Epithelial cell of proximal tubule (primary cell): ENCODE measurements around the gene SYMPK. TPM values are rescaled to one million over a fixed set of nuclear protein-coding genes. Genes with fewer than 3 reads are reported as not detected.
A peak's percentile ranks its signal among the peaks of the same experiment; 100 is the strongest.

Experiments used
- DNase-seq: peaks from one replicate; pipeline ENCODE4 v3.0.0-alpha.2; 2011; ENCODE audit warnings: low read depth
- H3K4me3 ChIP-seq: 2 replicates; pipeline ENCODE4 v1.5.1; 2011; ENCODE audit warnings: low read depth, mild to moderate bottlenecking, low read length
- total RNA-seq: library from RNA; depleted of rRNA; stranded (reverse); fragments of >200 nt; gene quantifications from 2 replicates; pipeline ENCODE4 v1.2.3, GENCODE V29; 2015
- TF ChIP-seq, protein P1 (sequence below): conservative IDR thresholded peaks from 2 replicates; pipeline ENCODE4 v1.5.1; 2012; ENCODE audit warnings: low read depth, mild to moderate bottlenecking, low read length

The SYMPK gene
- total RNA-seq, 1 donor from 2014 or later: 22.9 TPM

DNA sequence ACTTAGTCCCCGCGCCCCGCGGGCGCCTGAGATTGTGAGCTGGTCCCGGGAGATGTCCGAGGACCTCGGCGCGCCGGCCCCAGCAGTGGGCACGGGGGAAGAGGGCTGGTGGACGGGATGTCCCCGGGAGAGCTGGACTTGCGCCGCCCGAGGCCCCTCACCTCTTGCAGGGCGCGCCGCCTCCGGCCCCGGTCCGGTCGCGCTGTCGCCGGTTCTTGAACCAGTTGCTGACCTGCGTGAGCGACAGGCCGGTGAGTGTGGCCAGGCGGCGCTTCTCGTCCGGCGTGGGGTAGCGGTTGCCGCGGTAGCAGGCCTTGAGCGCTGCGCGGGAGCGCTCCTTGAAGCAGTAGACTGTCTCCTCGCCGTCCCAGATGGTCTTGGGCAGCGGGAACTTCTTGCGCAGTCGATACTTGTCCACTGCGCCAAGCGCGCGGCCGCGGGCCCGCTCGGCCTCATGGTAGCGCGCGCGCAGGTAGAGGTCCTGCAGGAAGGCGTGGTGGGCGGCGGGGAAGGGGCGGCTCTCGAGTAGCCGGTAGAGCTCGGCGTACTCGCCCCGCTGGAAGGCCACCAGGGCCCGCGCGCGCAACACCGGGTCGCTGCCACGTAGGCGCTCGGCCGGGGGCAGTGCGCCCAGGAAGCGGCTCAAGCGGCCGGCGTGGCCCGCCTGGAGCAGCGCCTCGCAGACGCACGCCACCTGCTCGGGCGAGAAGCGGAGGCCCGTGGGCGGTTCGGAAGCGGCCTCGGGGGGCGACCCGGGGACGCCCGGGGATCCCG, 94.9 kb downstream of the SYMPK start:
- TF ChIP-seq, protein P1, sequence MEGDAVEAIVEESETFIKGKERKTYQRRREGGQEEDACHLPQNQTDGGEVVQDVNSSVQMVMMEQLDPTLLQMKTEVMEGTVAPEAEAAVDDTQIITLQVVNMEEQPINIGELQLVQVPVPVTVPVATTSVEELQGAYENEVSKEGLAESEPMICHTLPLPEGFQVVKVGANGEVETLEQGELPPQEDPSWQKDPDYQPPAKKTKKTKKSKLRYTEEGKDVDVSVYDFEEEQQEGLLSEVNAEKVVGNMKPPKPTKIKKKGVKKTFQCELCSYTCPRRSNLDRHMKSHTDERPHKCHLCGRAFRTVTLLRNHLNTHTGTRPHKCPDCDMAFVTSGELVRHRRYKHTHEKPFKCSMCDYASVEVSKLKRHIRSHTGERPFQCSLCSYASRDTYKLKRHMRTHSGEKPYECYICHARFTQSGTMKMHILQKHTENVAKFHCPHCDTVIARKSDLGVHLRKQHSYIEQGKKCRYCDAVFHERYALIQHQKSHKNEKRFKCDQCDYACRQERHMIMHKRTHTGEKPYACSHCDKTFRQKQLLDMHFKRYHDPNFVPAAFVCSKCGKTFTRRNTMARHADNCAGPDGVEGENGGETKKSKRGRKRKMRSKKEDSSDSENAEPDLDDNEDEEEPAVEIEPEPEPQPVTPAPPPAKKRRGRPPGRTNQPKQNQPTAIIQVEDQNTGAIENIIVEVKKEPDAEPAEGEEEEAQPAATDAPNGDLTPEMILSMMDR: no peak
- peak overlapping the region; percentile 89 for H3K4me3 ChIP-seq
- no peak for DNase-seq

DNA sequence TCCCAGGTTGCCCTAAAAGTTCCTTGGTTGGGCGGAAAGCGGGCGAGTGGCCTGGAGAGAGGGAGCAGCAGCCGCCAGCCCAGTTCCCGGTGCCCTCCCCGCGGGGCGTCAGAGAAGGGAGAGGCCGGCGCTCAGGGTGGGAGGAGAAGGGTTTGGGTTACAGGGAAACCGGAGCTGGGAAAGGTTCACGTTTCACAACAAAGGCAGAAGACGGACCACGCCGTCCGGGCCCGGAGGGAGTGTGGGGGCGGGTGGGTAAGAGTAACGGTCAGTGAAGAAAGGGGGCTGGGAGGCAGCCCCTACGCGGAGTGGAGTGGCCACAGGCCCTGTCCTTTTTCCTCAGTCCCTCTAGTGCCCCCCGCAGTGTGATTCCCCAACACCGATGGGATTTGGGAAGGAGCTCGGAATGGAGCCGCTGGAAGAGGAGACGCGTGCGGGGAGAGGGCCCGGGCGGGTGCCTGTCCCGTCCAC, 95.5 kb downstream of the SYMPK start:
- no peak for DNase-seq
- peak overlapping the region; percentile 89 for H3K4me3 ChIP-seq
- TF ChIP-seq, protein P1: peak; percentile 1

DNA sequence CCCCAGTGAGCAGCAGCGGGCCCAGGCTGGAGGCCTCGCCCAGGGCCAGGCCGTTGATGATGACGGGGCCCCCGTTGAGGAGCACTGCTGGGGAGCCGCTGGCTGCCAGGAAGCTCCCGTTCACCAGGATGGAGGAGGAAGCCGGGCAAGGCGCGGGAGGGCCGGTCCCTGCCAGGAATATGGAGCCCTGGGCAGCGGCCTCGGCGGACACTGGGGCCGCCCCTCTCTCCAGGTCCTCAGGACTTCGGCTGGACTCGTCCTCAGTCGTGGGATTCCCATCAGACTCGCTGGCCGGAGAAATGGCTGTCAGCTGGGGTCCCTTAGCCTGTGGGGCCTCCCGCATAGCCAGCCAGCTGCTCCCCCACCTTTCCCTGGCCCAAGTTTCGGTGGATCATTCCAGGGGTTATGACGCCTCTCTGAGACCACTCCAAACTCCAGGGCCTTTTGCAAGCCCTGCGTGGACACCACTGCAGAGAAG, 96.0 kb downstream of the SYMPK start:
- peak overlapping the region; percentile 89 for H3K4me3 ChIP-seq
- DNase-seq: no peak
- TF ChIP-seq, protein P1: no peak

DNA sequence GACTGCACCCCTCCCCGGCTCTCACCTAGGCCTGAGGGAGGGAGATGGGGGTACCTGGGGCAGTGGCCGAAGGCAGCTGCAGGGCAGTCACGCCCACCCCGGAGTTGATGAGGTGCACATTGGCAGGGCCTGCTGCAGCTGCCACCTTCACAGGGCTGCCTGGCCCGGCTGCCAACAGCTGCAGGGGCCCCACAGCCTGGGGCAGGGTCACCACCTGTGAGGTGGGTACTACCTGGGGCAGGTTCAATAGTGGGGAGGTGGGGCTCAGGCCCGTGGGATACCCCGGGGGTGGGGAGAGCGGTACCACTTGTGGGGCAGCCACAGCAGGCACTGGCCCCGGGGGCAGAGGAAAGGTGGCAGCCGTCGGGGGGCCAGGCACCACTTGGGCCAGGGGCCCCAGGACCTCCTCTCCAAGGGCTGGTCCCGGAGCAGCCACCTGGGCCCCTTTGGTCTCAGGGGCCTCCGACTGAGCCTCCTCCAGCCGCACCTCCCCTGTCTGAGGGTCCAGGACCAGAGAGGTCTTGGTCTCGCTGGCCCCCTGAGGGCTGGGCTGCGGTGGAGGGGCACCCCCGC, 96.6 kb downstream of the SYMPK start:
- TF ChIP-seq, protein P1: no peak
- peak overlapping the region; percentile 89 for H3K4me3 ChIP-seq
- no peak for DNase-seq

DNA sequence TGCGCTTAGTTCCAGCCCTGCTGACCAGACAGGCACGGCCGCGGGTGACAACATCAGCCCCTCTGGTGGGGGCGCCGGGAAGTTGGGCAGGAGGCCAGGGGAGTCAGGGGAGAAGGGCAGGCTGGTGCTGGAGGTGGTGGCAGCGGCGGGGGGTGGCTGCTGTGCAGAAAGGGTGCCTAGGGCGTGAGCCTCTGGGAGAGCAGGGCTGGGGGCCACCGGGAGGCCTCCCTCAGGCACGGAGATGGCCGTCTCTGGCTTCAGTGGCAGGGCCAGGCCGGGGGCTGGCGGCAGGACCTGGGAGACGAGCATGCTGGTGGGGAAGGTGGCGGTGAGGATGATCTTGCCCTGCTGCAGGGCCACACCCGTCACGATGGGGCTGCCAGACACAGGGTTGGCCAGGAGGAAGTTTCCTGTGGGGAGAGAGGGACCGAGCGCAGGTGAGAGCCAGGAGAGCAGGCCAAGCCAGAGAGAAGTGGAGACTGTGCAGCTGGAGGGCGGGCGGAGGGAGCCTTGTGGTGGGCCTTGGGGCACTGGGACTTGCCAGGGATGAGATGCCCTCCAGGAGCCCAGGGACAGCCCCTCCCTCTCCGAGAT, 97.1 kb downstream of the SYMPK start:
- H3K4me3 ChIP-seq: no peak overlapping the region
- TF ChIP-seq, protein P1: no peak
- DNase-seq: no peak

Other genes starting within 250 kb of the SYMPK start
- 17.7 and 33.6 TPM in 2 replicates for gene EML2, start 223.8 kb downstream of the SYMPK start, total RNA-seq
- 0.22 and 0.86 TPM in 2 replicates for gene GIPR, start 194.9 kb downstream of the SYMPK start, total RNA-seq
- gene SNRPD2, start 171.2 kb downstream of the SYMPK start, total RNA-seq: 331 and 431 TPM in 2 replicates
- gene QPCTL, start 170.5 kb downstream of the SYMPK start, total RNA-seq: 19.3 and 25.2 TPM in 2 replicates
- gene FBXO46, start 132.3 kb downstream of the SYMPK start, total RNA-seq: 6.6 and 11.5 TPM in 2 replicates
- not detected in 2 replicates for gene MEIOSIN, start 129.7 kb downstream of the SYMPK start, total RNA-seq
- 8.2 and 11.2 TPM in 2 replicates for gene SIX5, start 93.9 kb downstream of the SYMPK start, total RNA-seq
- gene DMPK, start 80.7 kb downstream of the SYMPK start, total RNA-seq: 10.9 and 21.0 TPM in 2 replicates
- 35.7 and 38.8 TPM in 2 replicates for gene DMWD, start 70.3 kb downstream of the SYMPK start, total RNA-seq
- gene RSPH6A, start 47.8 kb downstream of the SYMPK start, total RNA-seq: 0.07 TPM in 1 of 2 replicates, not detected in the other
- gene FOXA3, start 1.2 kb upstream of the SYMPK start, total RNA-seq: 1.1 and 2.8 TPM in 2 replicates
- 26.8 and 31.2 TPM in 2 replicates for gene IRF2BP1, start 23.0 kb upstream of the SYMPK start, total RNA-seq
- 1.3 and 2.0 TPM in 2 replicates for gene MYPOP, start 39.5 kb upstream of the SYMPK start, total RNA-seq
- gene NANOS2, start 51.6 kb upstream of the SYMPK start, total RNA-seq: not detected in 2 replicates
- not detected in 2 replicates for gene NOVA2, start 110.7 kb upstream of the SYMPK start, total RNA-seq
- gene CCDC61, start 132.3 kb upstream of the SYMPK start, total RNA-seq: 10.1 and 10.8 TPM in 2 replicates
- gene PGLYRP1, start 159.9 kb upstream of the SYMPK start, total RNA-seq: not detected in 2 replicates
- not detected in 2 replicates for gene IGFL4, start 177.9 kb upstream of the SYMPK start, total RNA-seq